ENCODE data around the gene TFR2. TPM values are rescaled to one million over a fixed set of nuclear protein-coding genes. Genes with fewer than 3 reads are reported as not detected.

TFR2 gene
- total RNA-seq, 1 donor from 2014 or later = 0.50 TPM

GRCh38 chr7:100582650-100583049 lies 58.7 kb downstream of the TFR2 start:
- H3K79me2 ChIP-seq (ENCODE audit: insufficient read depth, low read length) = peaks cover 51% of the 10 kb centered on the region
- H3K36me3 Mint-ChIP-seq (ENCODE audit: low read depth, unreplicated experiment) = peaks cover 8% of the 10 kb centered on the region
- H3K9me3 Mint-ChIP-seq (ENCODE audit: unreplicated experiment) = no peaks in the 10 kb centered on the region
- H3K36me3 ChIP-seq (ENCODE audit: insufficient read depth, low read length) = peaks cover 18% of the 10 kb centered on the region
- peak overlapping the region; percentile 78 for H3K9ac ChIP-seq (ENCODE audit: low read length)
- no peaks in the 10 kb centered on the region for H3K27me3 Mint-ChIP-seq (ENCODE audit: low read depth, unreplicated experiment)
- H3K27ac Mint-ChIP-seq (ENCODE audit: unreplicated experiment) = peak overlapping the region; percentile 63
- H3K4me3 Mint-ChIP-seq (ENCODE audit: unreplicated experiment) = peak overlapping the region; percentile 81
- H4K20me1 ChIP-seq (ENCODE audit: insufficient read depth, low read length) = peaks cover 56% of the 10 kb centered on the region
- FAIRE-seq = no peak
- no peak overlapping the region for H3K4me3 ChIP-seq (ENCODE audit: insufficient read depth, low read depth, low read length)
- no peaks in the 10 kb centered on the region for H3K9me3 ChIP-seq (ENCODE audit: insufficient read depth, low read depth, low read length)
- peak overlapping the region; percentile 99 for H3K4me2 ChIP-seq (ENCODE audit: low read length)
- H3K4me1 ChIP-seq (ENCODE audit: insufficient read depth, low read length) = peaks cover 25% of the 10 kb centered on the region
- TF ChIP-seq EZH2 (IDR thresholded peaks at IDR 0.05; ENCODE audit: insufficient read depth, low read length) (no peak), CTCF (IDR thresholded peaks at IDR 0.05; ENCODE audit: insufficient read depth, low read depth, low read length) (no peak)
- H3K27me3 ChIP-seq (ENCODE audit: insufficient read depth, low read length) = no peaks in the 10 kb centered on the region
- no peak for DNase-seq (ENCODE audit: low read depth)
- no peak overlapping the region for H2AFZ ChIP-seq (ENCODE audit: low read depth, low read length)
- H3K27ac ChIP-seq (ENCODE audit: low read depth, low read length) = no peak overlapping the region
- peaks cover 18% of the 10 kb centered on the region for H3K4me1 Mint-ChIP-seq (ENCODE audit: low read depth, unreplicated experiment)

GRCh38 chr7:100582041-100582579 lies 59.2 kb downstream of the TFR2 start:
- H4K20me1 ChIP-seq (ENCODE audit: insufficient read depth, low read length) = peaks cover 56% of the 10 kb centered on the region
- H3K9ac ChIP-seq (ENCODE audit: low read length) = no peak overlapping the region
- peaks cover 51% of the 10 kb centered on the region for H3K79me2 ChIP-seq (ENCODE audit: insufficient read depth, low read length)
- H3K27ac Mint-ChIP-seq (ENCODE audit: unreplicated experiment) = peak overlapping the region; percentile 63
- no peak overlapping the region for H3K4me3 ChIP-seq (ENCODE audit: insufficient read depth, low read depth, low read length)
- no peak overlapping the region for H3K4me3 Mint-ChIP-seq (ENCODE audit: unreplicated experiment)
- DNase-seq (ENCODE audit: low read depth) (no peak), FAIRE-seq (no peak)
- peaks cover 18% of the 10 kb centered on the region for H3K36me3 ChIP-seq (ENCODE audit: insufficient read depth, low read length)
- H2AFZ ChIP-seq (ENCODE audit: low read depth, low read length) = no peak overlapping the region
- TF ChIP-seq EZH2 (IDR thresholded peaks at IDR 0.05; ENCODE audit: insufficient read depth, low read length) = no peak
- TF ChIP-seq CTCF (IDR thresholded peaks at IDR 0.05; ENCODE audit: insufficient read depth, low read depth, low read length) = no peak
- no peak overlapping the region for H3K27ac ChIP-seq (ENCODE audit: low read depth, low read length)
- no peaks in the 10 kb centered on the region for H3K9me3 Mint-ChIP-seq (ENCODE audit: unreplicated experiment)
- H3K9me3 ChIP-seq (ENCODE audit: insufficient read depth, low read depth, low read length) = no peaks in the 10 kb centered on the region
- no peak overlapping the region for H3K4me2 ChIP-seq (ENCODE audit: low read length)
- H3K4me1 Mint-ChIP-seq (ENCODE audit: low read depth, unreplicated experiment) = peaks cover 18% of the 10 kb centered on the region
- peaks cover 8% of the 10 kb centered on the region for H3K36me3 Mint-ChIP-seq (ENCODE audit: low read depth, unreplicated experiment)
- H3K27me3 Mint-ChIP-seq (ENCODE audit: low read depth, unreplicated experiment) = no peaks in the 10 kb centered on the region
- no peaks in the 10 kb centered on the region for H3K27me3 ChIP-seq (ENCODE audit: insufficient read depth, low read length)
- peaks cover 25% of the 10 kb centered on the region for H3K4me1 ChIP-seq (ENCODE audit: insufficient read depth, low read length)

- DNase-seq (ENCODE audit: low read depth) = no peak
- H3K27ac ChIP-seq (ENCODE audit: low read depth, low read length) = no peak overlapping the region
- no peaks in the 10 kb centered on the region for H3K9me3 ChIP-seq (ENCODE audit: insufficient read depth, low read depth, low read length)
- TF ChIP-seq CTCF (IDR thresholded peaks at IDR 0.05; ENCODE audit: insufficient read depth, low read depth, low read length) (no peak), EZH2 (IDR thresholded peaks at IDR 0.05; ENCODE audit: insufficient read depth, low read length) (no peak)
- H3K27me3 Mint-ChIP-seq (ENCODE audit: low read depth, unreplicated experiment) = no peaks in the 10 kb centered on the region
- peaks cover 12% of the 10 kb centered on the region for H3K36me3 Mint-ChIP-seq (ENCODE audit: low read depth, unreplicated experiment)
- H3K4me1 ChIP-seq (ENCODE audit: insufficient read depth, low read length) = peaks cover 25% of the 10 kb centered on the region
- H3K4me1 Mint-ChIP-seq (ENCODE audit: low read depth, unreplicated experiment) = peaks cover 18% of the 10 kb centered on the region
- peaks cover 56% of the 10 kb centered on the region for H4K20me1 ChIP-seq (ENCODE audit: insufficient read depth, low read length)
- no peak overlapping the region for H3K9ac ChIP-seq (ENCODE audit: low read length)
- H3K9me3 Mint-ChIP-seq (ENCODE audit: unreplicated experiment) = no peaks in the 10 kb centered on the region
- H3K27ac Mint-ChIP-seq (ENCODE audit: unreplicated experiment) = no peak overlapping the region
- H3K79me2 ChIP-seq (ENCODE audit: insufficient read depth, low read length) = peaks cover 48% of the 10 kb centered on the region
- peaks cover 18% of the 10 kb centered on the region for H3K36me3 ChIP-seq (ENCODE audit: insufficient read depth, low read length)
- H3K27me3 ChIP-seq (ENCODE audit: insufficient read depth, low read length) = no peaks in the 10 kb centered on the region
- no peak overlapping the region for H3K4me3 ChIP-seq (ENCODE audit: insufficient read depth, low read depth, low read length)
- H2AFZ ChIP-seq (ENCODE audit: low read depth, low read length) = no peak overlapping the region
- no peak overlapping the region for H3K4me2 ChIP-seq (ENCODE audit: low read length)
- FAIRE-seq = peak; percentile 94
- peak overlapping the region; percentile 2 for H3K4me3 Mint-ChIP-seq (ENCODE audit: unreplicated experiment)
These were observed 60.7 kb downstream of the TFR2 start for GRCh38 chr7:100580466-100581283.
